Measurements from ENCODE around the gene PLA2G2E.

The PLA2G2E gene

DNA sequence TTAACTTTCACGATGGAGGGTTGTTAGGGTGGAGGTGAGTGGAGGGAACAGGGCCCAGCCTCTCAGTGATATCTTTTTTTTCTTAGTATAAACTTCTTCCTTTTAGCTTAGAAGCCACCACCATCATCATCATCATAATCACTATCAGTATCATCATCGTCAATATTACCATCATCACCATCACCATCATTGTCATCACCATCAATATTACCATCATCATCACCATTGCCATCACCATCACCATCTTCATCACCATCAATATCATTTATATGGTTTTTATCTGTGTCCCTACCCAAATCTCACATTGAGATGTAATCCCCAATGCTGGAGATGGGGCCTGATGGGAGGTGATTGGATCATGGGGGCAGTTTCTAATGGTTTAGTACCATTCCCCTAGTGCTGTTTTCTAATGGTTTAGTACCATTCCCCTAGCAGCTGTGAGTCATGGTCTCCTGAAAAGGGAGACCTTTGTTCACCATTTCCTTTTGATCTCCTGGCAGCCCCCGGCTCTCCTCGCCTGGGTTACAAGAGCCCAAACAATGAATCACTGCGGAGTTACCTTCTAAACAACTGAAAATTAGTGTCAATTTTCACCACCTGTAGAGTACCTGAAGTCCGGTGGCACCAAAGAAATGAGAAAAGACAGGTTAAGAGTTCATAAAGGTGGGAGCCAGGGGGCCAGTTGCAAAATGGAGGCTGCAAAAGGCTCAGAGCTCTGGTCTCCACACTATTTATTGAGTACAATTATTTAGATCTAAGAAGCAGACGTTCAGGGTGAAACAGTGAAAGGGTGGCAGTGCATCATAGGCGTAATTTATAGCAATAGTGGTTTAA lies 3.1 kb upstream of the PLA2G2E start:
- DNase-seq, result no peak

DNA sequence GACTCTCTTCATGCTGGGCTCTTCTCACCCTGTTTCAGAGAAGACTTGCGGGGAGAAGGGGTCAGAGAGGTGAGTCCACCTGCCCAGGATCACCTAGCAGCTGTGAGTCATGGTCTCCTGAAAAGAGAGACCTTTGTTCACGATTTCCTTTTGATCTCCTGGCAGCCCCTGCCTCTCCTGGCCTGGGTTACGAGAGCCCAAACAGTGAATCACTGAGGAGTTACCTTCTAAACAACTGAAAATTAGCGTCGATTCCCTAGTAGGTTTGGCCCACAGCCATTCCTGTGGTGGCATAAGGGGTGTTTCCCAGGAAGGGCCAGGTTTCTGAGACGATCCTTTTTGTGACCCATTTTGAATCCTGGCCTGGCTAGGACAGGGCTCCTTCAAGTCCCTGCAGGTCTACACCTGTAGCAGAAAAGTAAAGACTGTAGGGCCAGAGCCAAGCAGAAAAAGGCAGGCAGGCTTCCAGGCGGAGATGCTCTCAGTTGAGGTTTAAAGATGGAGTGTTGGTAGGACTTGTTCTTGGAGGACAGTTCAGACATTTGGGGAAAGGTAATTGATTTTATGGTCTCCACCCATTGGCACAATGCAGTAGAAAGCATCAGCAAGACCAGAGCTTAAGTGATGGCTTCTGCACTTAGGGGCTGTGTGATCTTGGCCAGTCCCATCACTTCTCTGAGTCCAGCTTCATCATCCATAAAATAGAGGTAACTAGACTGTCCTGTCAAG lies 2.1 kb upstream of the PLA2G2E start:
- DNase-seq, result no peak

- no peak for DNase-seq
Observed at GRCh38 chr1:19923953-19924346, 533 bp upstream of the PLA2G2E start.

GRCh38 chr1:19922015-19922688 lies 1.3 kb downstream of the PLA2G2E start:
- DNase-seq, result no peak

DNA sequence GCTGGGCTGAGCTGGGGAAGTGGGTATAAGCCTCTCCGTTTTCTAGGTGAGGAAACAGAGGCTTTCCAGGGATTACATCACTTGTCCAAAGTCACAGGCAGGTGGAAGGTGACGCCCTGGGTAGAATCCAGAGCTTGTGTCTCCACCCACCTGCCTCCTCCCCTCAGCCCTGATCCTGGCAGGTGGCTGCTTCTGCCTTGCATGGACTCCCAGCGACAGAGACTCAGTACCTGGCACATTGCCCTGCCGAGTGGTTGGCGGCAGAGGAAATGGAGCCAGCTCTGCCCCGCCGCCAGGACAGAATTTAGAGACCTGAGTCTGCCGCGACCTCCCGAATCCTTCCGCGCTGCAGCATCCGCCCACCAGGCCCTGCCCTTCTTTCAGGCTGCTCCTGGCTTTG lies 2.1 kb downstream of the PLA2G2E start:
- DNase-seq, result peak; percentile 90

GRCh38 chr1:19920132-19920710 lies 3.2 kb downstream of the PLA2G2E start:
- no peak for DNase-seq

- peak; percentile 76 for DNase-seq
Observed at GRCh38 chr1:19918057-19918456, 5.4 kb downstream of the PLA2G2E start.

DNA sequence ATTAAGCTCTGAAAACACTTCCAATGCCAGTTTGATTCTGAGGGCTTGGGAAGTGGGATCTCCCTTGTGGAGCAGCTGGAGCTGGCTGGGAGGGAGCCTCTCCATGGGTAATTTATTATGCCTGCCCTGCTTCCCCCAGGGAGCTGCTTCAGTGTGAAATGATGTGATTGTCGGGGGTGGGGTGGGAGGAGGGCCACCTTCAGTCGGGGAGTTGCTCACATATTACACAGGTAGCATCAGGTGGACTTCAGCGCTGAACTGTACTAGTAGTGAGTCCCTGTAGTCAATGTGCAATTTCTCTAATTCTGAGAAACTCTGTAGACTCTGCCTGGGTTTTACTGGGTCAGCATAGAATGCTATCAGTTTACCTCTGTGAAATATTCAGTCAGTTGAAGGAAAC lies 12.8 kb downstream of the PLA2G2E start:
- no peak for DNase-seq

GRCh38 chr1:19909971-19910370 lies 13.4 kb downstream of the PLA2G2E start:
- DNase-seq, result no peak

GRCh38 chr1:19909392-19909791 lies 14.0 kb downstream of the PLA2G2E start:
- no peak for DNase-seq

DNA sequence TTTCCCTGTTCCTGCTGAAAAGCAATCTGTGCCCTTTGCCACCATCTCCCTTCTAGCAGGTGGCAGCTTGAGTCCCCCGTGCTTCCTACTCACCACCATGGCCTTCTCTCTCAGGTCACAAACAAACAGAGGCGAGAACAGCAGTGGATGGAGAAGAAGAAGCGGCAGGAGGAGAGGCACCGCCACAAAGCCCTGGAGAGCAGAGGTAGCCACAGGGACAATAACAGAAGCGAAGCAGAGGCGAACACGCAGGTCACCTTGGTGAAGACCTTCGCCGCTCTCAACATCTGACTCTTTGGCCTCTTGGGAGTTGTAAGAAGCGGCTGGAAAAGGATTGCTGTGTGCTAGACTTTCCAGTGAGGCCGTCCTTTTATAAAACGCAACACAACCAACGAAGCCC lies 16.0 kb downstream of the PLA2G2E start:
- DNase-seq, result no peak

GRCh38 chr1:19903621-19904020 lies 19.8 kb downstream of the PLA2G2E start:
- no peak for DNase-seq

DNA sequence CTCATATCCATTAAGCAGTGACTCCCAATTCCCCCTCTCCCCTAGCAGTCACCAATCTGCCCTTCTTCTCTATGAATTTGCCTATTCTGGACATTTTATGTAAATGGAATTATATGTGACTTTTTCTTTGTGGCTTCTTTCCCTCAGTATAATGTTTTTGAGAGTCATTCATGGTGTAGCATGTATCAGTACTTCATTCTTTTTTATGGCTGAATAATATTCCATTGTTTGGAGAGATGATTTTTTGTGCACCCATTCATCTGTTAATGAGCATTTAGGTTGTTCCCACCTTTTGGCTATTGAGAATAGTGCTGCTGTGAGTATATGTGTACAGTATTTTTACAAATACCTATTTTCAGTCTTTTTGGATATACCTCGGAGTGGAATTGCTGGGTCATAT lies 21.8 kb downstream of the PLA2G2E start:
- DNase-seq, result no peak

GRCh38 chr1:19894218-19894617 lies 29.2 kb downstream of the PLA2G2E start:
- no peak for DNase-seq

GRCh38 chr1:19893687-19894086 lies 29.7 kb downstream of the PLA2G2E start:
- DNase-seq, result no peak

- DNase-seq, result no peak
Observed at GRCh38 chr1:19892628-19893168, 30.7 kb downstream of the PLA2G2E start.

GRCh38 chr1:19892129-19892528 lies 31.3 kb downstream of the PLA2G2E start:
- DNase-seq, result no peak

DNA sequence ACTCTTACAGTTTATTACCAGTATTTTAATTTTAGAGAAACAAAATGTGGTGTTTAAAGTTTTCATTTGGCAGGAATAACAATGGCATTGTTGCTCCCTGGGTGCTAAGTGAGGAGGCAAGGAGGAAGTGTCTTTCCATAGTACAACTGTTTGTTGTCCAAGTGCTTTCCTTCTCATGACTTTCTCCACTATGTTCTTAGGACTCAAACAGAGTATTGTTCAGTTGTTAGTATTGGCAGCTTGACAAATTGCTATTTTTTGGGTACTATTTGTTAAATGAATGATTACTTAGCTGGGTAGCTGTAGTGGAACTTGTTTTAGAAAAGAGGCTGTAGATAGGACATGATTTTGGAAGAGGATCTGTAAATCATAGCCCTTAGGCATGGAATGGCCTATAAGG lies 33.8 kb downstream of the PLA2G2E start:
- DNase-seq, result no peak

DNA sequence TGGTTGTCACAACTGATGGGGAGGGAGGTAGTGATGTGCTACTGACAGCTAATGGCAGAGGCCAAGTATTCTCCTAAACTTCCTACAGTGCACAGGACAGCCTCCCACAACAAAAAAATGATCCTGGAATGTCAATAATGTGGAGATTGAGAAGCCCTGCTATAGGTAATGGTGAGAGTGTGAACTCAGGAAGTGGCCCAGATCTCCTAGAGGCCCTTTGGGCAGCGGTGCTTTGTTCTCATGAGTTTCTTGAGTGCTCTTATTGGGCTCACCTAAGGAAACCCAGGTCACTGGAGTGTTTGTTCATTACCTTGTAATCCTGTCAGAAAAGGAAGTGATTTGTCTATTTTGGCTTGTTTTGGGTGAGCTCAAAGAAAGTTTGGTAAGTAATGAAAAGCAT lies 35.3 kb downstream of the PLA2G2E start:
- no peak for DNase-seq

- no peak for DNase-seq
Observed at GRCh38 chr1:19885821-19886220, 37.6 kb downstream of the PLA2G2E start.

- DNase-seq, result no peak
Observed at GRCh38 chr1:19884312-19884711, 39.1 kb downstream of the PLA2G2E start.

GRCh38 chr1:19882111-19883071 lies 41.0 kb downstream of the PLA2G2E start, which contains the start of gene OTUD3:
Gene OTUD3, plus strand, starts transcription at chr1:19882395. Its CDS starts 119 bp downstream, at chr1:19882514.
- peak; percentile 99 for DNase-seq

Measured in NCI-H345 (cell line).